ENCODE data around the gene VPS16. TPM values are rescaled to one million over a fixed set of nuclear protein-coding genes. Genes with fewer than 3 reads are reported as not detected.
"Not testable (repeated sequence)": the region's sequence is repeated elsewhere in the genome, so short reads cannot be mapped to it uniquely, and the experiment has no call there.

VPS16 gene
- total and polyA plus RNA-seq, 11 donors: 13.9 to 28.6 (median 19.7) TPM

GRCh38 chr20:2891343-2891742 is 50.8 kb downstream of the VPS16 start:
- Histone ChIP-seq H3K27ac (no peak overlapping the region), H3K36me3 (peaks cover 0 to 5% (median 0%) of the 10 kb centered on the region in 9 donors), H3K4me3 (no peak overlapping the region), H3K9me3 (peaks cover 0 to 18% (median 3%) of the 10 kb centered on the region in 12 donors), H3K27me3 (no peaks in the 10 kb centered on the region), H3K4me1 (peaks cover 0 to 32% (median 14%) of the 10 kb centered on the region in 12 donors)
- ATAC-seq (no peak), DNase-seq (no peak)
- TF ChIP-seq POLR2A (IDR thresholded peaks at IDR 0.05): no peak
- TF ChIP-seq, protein P1, sequence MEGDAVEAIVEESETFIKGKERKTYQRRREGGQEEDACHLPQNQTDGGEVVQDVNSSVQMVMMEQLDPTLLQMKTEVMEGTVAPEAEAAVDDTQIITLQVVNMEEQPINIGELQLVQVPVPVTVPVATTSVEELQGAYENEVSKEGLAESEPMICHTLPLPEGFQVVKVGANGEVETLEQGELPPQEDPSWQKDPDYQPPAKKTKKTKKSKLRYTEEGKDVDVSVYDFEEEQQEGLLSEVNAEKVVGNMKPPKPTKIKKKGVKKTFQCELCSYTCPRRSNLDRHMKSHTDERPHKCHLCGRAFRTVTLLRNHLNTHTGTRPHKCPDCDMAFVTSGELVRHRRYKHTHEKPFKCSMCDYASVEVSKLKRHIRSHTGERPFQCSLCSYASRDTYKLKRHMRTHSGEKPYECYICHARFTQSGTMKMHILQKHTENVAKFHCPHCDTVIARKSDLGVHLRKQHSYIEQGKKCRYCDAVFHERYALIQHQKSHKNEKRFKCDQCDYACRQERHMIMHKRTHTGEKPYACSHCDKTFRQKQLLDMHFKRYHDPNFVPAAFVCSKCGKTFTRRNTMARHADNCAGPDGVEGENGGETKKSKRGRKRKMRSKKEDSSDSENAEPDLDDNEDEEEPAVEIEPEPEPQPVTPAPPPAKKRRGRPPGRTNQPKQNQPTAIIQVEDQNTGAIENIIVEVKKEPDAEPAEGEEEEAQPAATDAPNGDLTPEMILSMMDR (IDR thresholded peaks at IDR 0.05): no peak
- 67 to 74% (median 68%) methylated on average over 2 of the region's 2 CpGs for WGBS, 4 donors
- intact Hi-C loops (cut with DNase I): loop anchor here in 1 of 10 donors (5.0 kb wide), 1 partner anchor 41 kb away; no protein-coding TSS in a partner anchor

DNA sequence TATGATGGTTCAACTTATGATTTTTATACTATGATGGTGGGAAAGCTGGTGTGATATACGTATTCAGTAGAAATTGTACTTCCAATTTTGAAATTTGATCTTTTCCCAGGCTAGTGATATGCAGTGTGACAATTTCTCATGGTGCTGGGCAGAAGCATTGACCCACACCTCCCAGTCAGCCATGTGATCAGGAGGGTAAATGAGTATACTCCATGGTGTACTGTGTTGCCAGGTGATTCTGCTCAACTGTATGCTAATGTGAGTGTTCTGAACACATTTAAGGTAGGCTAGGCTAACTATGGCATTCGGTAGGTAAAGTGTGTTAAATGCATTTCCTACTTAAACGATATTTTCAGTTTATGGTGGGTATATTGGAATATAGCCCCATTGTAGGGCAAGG is 51.8 kb downstream of the VPS16 start:
- H3K4me3 ChIP-seq: no peak overlapping the region
- H3K9me3 ChIP-seq: peaks cover 0 to 26% (median 3%) of the 10 kb centered on the region in 12 donors
- 78 to 97% (median 93%) methylated on average over 3 of the region's 3 CpGs for WGBS, 4 donors
- no peak overlapping the region for H3K27ac ChIP-seq
- ATAC-seq (no peak), DNase-seq (no peak)
- intact Hi-C loops (cut with DNase I): loop anchor here in 1 of 10 donors (5.0 kb wide), 1 partner anchor 40 kb away; no protein-coding TSS in a partner anchor
- no peaks in the 10 kb centered on the region for H3K27me3 ChIP-seq
- peaks cover 0 to 32% (median 13%) of the 10 kb centered on the region in 12 donors for H3K4me1 ChIP-seq
- TF ChIP-seq POLR2A (IDR thresholded peaks at IDR 0.05): no peak
- TF ChIP-seq, protein P1 (IDR thresholded peaks at IDR 0.05): no peak
- H3K36me3 ChIP-seq: peaks cover 0 to 5% (median 0%) of the 10 kb centered on the region in 9 donors

DNA sequence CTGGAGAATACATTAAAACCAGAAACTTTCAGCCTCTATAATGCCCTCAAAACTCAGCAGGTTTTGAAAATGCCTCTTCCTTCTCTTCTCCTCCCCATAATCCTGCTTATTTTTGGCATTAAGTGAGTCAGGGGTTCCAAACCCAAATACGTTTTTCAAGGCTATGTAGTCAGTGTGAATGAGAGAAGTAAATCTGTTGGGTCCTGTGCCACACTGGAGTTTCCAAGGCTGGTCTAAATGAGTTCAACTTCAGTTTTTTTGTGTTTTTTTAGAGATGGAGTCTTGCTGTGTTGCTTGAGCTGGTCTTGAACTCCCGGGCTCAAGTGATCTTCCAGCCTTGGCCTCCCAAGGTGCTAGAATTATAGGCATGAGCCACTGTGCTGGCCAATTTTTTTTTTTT is 53.7 kb downstream of the VPS16 start:
- H3K4me3 ChIP-seq: no peak overlapping the region
- TF ChIP-seq, protein P1 (IDR thresholded peaks at IDR 0.05): no peak
- TF ChIP-seq POLR2A (IDR thresholded peaks at IDR 0.05): no peak
- peaks cover 0 to 26% (median 3%) of the 10 kb centered on the region in 12 donors for H3K9me3 ChIP-seq
- 92 to 98% (median 94%) methylated on average over 2 of the region's 2 CpGs for WGBS, 4 donors
- H3K27me3 ChIP-seq: no peaks in the 10 kb centered on the region
- ATAC-seq (no peak), DNase-seq (no peak)
- no peak overlapping the region for H3K27ac ChIP-seq
- H3K36me3 ChIP-seq: peaks cover 0 to 5% (median 0%) of the 10 kb centered on the region in 9 donors
- peaks cover 0 to 29% (median 13%) of the 10 kb centered on the region in 12 donors for H3K4me1 ChIP-seq
- intact Hi-C loops (cut with DNase I): loop anchor here in 1 of 10 donors (5.0 kb wide), 1 partner anchor 38 kb away; no protein-coding TSS in a partner anchor

DNA sequence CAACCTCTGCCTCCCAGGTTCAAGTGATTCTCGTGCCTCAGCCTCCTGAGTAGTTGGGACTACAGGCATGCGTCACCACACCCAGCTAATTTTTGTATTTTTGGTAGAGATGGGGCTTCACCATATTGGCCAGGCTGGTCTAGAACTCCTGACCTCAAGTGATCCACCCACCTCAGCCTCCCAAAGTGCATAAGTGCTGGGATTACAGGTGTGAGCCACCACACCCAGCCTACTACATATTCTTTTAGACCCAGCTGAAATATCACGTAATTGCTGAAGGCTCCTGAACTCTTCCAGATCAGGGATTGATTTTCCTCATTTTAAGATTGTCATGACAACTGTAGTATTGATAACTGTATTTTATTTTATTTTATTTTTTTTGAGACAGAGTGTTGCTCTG is 54.6 kb downstream of the VPS16 start:
- H3K36me3 ChIP-seq; ATAC-seq; H3K27me3 ChIP-seq; H3K4me3 ChIP-seq; H3K27ac ChIP-seq; DNase-seq; intact Hi-C loops (cut with DNase I): not testable (repeated sequence)
- Histone ChIP-seq H3K9me3 (peaks cover 0 to 26% (median 3%) of the 10 kb centered on the region in 12 donors), H3K4me1 (peaks cover 0 to 26% (median 12%) of the 10 kb centered on the region in 12 donors)
- 93 to 99% (median 97%) methylated on average over 3 of the region's 3 CpGs for WGBS, 4 donors

- H3K36me3 ChIP-seq: peaks cover 0 to 5% (median 0%) of the 10 kb centered on the region in 9 donors
- no peaks in the 10 kb centered on the region for H3K27me3 ChIP-seq
- intact Hi-C loops (cut with DNase I): no loop called here
- TF ChIP-seq, protein P1 (IDR thresholded peaks at IDR 0.05): no peak
- no peak for TF ChIP-seq POLR2A (IDR thresholded peaks at IDR 0.05)
- no peak overlapping the region for H3K27ac ChIP-seq
- 92 to 96% (median 94%) methylated on average over 3 of the region's 3 CpGs for WGBS, 4 donors
- no peak for DNase-seq
- H3K4me3 ChIP-seq: no peak overlapping the region
- no peak for ATAC-seq
- H3K9me3 ChIP-seq: peaks cover 0 to 26% (median 3%) of the 10 kb centered on the region in 12 donors
- peaks cover 0 to 29% (median 6%) of the 10 kb centered on the region in 12 donors for H3K4me1 ChIP-seq
Observed at GRCh38 chr20:2899243-2899642, 58.7 kb downstream of the VPS16 start.

Data from heart left ventricle (tissue), 16 donors.